SK-N-SH treated with all-trans-retinoic acid at 6 μM for 48 hours (cell line): ENCODE measurements around the gene GREB1L.

Experiments
- ATAC-seq: fragments of 200-7000 bp; cut with Tn5 transposase; 3 replicates; pipeline ENCODE4 v1.9.1; 2020; ENCODE audit warnings: mild to moderate bottlenecking, moderate library complexity
- ARNTL ChIP-seq: fragments of 450-650 bp; formaldehyde crosslinking; IDR thresholded peaks from 2 replicates; pipeline ENCODE4 v1.5.0; 2020; ENCODE audit warnings: low read depth, mild to moderate bottlenecking, moderate library complexity, borderline replicate concordance
- BACH2 ChIP-seq: fragments of 250-450 bp; sonication (Bioruptor Pico); IDR thresholded peaks from 2 replicates; pipeline ENCODE4 v1.9.0; 2021; ENCODE audit warnings: mild to moderate bottlenecking, borderline replicate concordance
- CREB5 ChIP-seq: fragments of 250-450 bp; sonication (Bioruptor Pico); IDR thresholded peaks from 2 replicates; pipeline ENCODE4 v1.5.1; 2020; ENCODE audit warnings: low read depth, mild to moderate bottlenecking, moderate library complexity
- CSDC2 ChIP-seq: fragments of 250-450 bp; sonication (Bioruptor Pico); IDR thresholded peaks from 2 replicates; pipeline ENCODE4 v1.5.0; 2020; ENCODE audit warnings: mild to moderate bottlenecking, moderate library complexity
- CSRNP3 ChIP-seq: fragments of 250-450 bp; sonication (Bioruptor Pico); IDR thresholded peaks from 2 replicates; pipeline ENCODE4 v1.5.1; 2021; ENCODE audit warnings: mild to moderate bottlenecking, moderate library complexity
- ESRRG ChIP-seq: fragments of 250-450 bp; sonication (Bioruptor Pico); IDR thresholded peaks from 2 replicates; pipeline ENCODE4 v1.6.1; 2021; ENCODE audit warnings: mild to moderate bottlenecking
- GLIS3 ChIP-seq: fragments of 250-450 bp; sonication (Bioruptor Pico); IDR thresholded peaks from 2 replicates; pipeline ENCODE4 v1.5.0; 2020; ENCODE audit warnings: mild to moderate bottlenecking, moderate library complexity
- ISL1 ChIP-seq: fragments of 250-450 bp; sonication (Bioruptor Pico); IDR thresholded peaks from 2 replicates; pipeline ENCODE4 v2.1.2; 2022; ENCODE audit warnings: mild to moderate bottlenecking, moderate library complexity
- OSR1 ChIP-seq: fragments of 250-450 bp; sonication (Bioruptor Pico); IDR thresholded peaks from 2 replicates; pipeline ENCODE4 v1.8.0; 2022; ENCODE audit warnings: moderate library complexity, mild to moderate bottlenecking, inconsistent platforms
- PATZ1 ChIP-seq: fragments of 250-450 bp; sonication (Bioruptor Pico); IDR thresholded peaks from 2 replicates; pipeline ENCODE4 v1.8.0; 2020; ENCODE audit warnings: mild to moderate bottlenecking, moderate library complexity, borderline replicate concordance
- POU6F1 ChIP-seq: fragments of 250-450 bp; sonication (Bioruptor Pico); IDR thresholded peaks from 2 replicates; pipeline ENCODE4 v1.8.0; 2021; ENCODE audit warnings: low read depth, mild to moderate bottlenecking, moderate library complexity, borderline replicate concordance
- RARB ChIP-seq: fragments of 250-450 bp; sonication (Bioruptor Pico); IDR thresholded peaks from 2 replicates; pipeline ENCODE4 v1.8.0; 2021; ENCODE audit warnings: mild to moderate bottlenecking, moderate library complexity
- SNAI2 ChIP-seq: fragments of 250-450 bp; sonication (Bioruptor Pico); IDR thresholded peaks from 2 replicates; pipeline ENCODE4 v1.5.0; 2020; ENCODE audit warnings: mild to moderate bottlenecking, moderate library complexity
- TCF4 ChIP-seq: fragments of 250-450 bp; sonication (Bioruptor Pico); IDR thresholded peaks from 2 replicates; pipeline ENCODE4 v1.8.0; 2021; ENCODE audit warnings: mild to moderate bottlenecking, moderate library complexity, borderline replicate concordance
- TOX ChIP-seq: fragments of 250-450 bp; sonication (Bioruptor Pico); IDR thresholded peaks from 2 replicates; pipeline ENCODE4 v1.8.0; 2021; ENCODE audit warnings: mild to moderate bottlenecking, moderate library complexity, borderline replicate concordance
- ZFP3 ChIP-seq: fragments of 250-450 bp; sonication (Bioruptor Pico); IDR thresholded peaks from 2 replicates; pipeline ENCODE4 v1.5.0; 2020; ENCODE audit warnings: mild to moderate bottlenecking, moderate library complexity
- ZFP30 ChIP-seq: fragments of 450-650 bp; formaldehyde crosslinking; IDR thresholded peaks from 2 replicates; pipeline ENCODE4 v1.5.0; 2022; ENCODE audit warnings: mild to moderate bottlenecking, moderate library complexity
- ZNF565 ChIP-seq: fragments of 450-650 bp; formaldehyde crosslinking; conservative IDR thresholded peaks from 2 replicates; pipeline ENCODE4 v1.5.0; 2020; ENCODE audit warnings: low read depth, mild to moderate bottlenecking, moderate library complexity
- ZNF70 ChIP-seq: fragments of 450-650 bp; formaldehyde crosslinking; IDR thresholded peaks from 2 replicates; pipeline ENCODE4 v1.5.0; 2020; ENCODE audit warnings: mild to moderate bottlenecking, moderate library complexity
- ZNF8 ChIP-seq: fragments of 450-650 bp; formaldehyde crosslinking; IDR thresholded peaks from 2 replicates; pipeline ENCODE4 v1.5.0; 2020; ENCODE audit warnings: mild to moderate bottlenecking, moderate library complexity

GREB1L gene

GRCh38 chr18:21336846-21337245 lies 94.8 kb downstream of the GREB1L start (continued):
- no peak for TF ChIP-seq CREB5
- no peak for TF ChIP-seq SNAI2 (CRISPR knock-in tag)
- no peak for TF ChIP-seq ZNF70 (CRISPR knock-in tag)
- no peak for TF ChIP-seq ZFP30 (CRISPR knock-in tag)
- no peak for TF ChIP-seq ZFP3
- no peak for TF ChIP-seq ZNF565
- TF ChIP-seq ESRRG (CRISPR knock-in tag), result no peak
- TF ChIP-seq ARNTL, result no peak
- no peak for TF ChIP-seq BACH2 (CRISPR knock-in tag)
- TF ChIP-seq TCF4 (CRISPR knock-in tag), result no peak

- TF ChIP-seq ISL1 (no peak), ZNF565 (no peak), BACH2 (CRISPR knock-in tag) (no peak), ZFP3 (no peak), CSDC2 (CRISPR knock-in tag) (no peak), OSR1 (no peak)
- TF ChIP-seq, all 23 proteins: peak for 0
- ATAC-seq, result no peak
Observed at GRCh38 chr18:21341141-21341540, 99.1 kb downstream of the GREB1L start.

GRCh38 chr18:21342372-21342771 lies 100.3 kb downstream of the GREB1L start:
- TF ChIP-seq TCF4 (CRISPR knock-in tag) (no peak), SNAI2 (CRISPR knock-in tag) (no peak), ZNF8 (no peak), RARB (CRISPR knock-in tag) (no peak)
- ATAC-seq, result no peak

- no peak for ATAC-seq
- TF ChIP-seq ZNF70 (CRISPR knock-in tag), result no peak
- no peak for TF ChIP-seq RARB (CRISPR knock-in tag)
- TF ChIP-seq PATZ1 (CRISPR knock-in tag), result no peak
- TF ChIP-seq BACH2 (CRISPR knock-in tag), result no peak
- TF ChIP-seq TOX, result no peak
- TF ChIP-seq GLIS3 (CRISPR knock-in tag), result no peak
- no peak for TF ChIP-seq CSDC2 (CRISPR knock-in tag)
- no peak for TF ChIP-seq ARNTL
- TF ChIP-seq ZNF565, result no peak
- TF ChIP-seq ZNF8, result no peak
- TF ChIP-seq CSRNP3 (CRISPR knock-in tag), result no peak
Observed at GRCh38 chr18:21344860-21345259, 102.8 kb downstream of the GREB1L start.

- TF ChIP-seq GLIS3 (CRISPR knock-in tag), result no peak
- no peak for TF ChIP-seq TOX
- TF ChIP-seq ZNF70 (CRISPR knock-in tag), result no peak
- no peak for TF ChIP-seq TCF4 (CRISPR knock-in tag)
- no peak for TF ChIP-seq RARB (CRISPR knock-in tag)
- no peak for TF ChIP-seq CSRNP3 (CRISPR knock-in tag)
- no peak for TF ChIP-seq ZNF565
- TF ChIP-seq ISL1, result no peak
- no peak for TF ChIP-seq POU6F1 (CRISPR knock-in tag)
- no peak for TF ChIP-seq SNAI2 (CRISPR knock-in tag)
- TF ChIP-seq OSR1, result no peak
- TF ChIP-seq CREB5, result no peak
- TF ChIP-seq ESRRG (CRISPR knock-in tag), result no peak
- no peak for ATAC-seq
Observed at GRCh38 chr18:21345840-21346239, 103.8 kb downstream of the GREB1L start.
